Bronchial epithelial cell (primary cell): ENCODE measurements around the gene SLC41A3. TPM values are rescaled to one million over a fixed set of nuclear protein-coding genes. Genes with fewer than 3 reads are reported as not detected.

ENCODE experiments used
- DNase-seq: peaks from one replicate; pipeline ENCODE4 v3.0.0-alpha.2; 2010; ENCODE audit warnings: low read depth
- FAIRE-seq: peaks from 2 replicates; lab custom pipeline; 2011; peaks lifted over from hg19 to GRCh38; lab: Jason Lieb, UNC
- H3K27me3 ChIP-seq: 2 replicates; pipeline ENCODE4 v1.5.1; 2011; ENCODE audit warnings: low read length; ENCODE audit not compliant: control insufficient read depth, insufficient read depth
- H3K36me3 ChIP-seq: 2 replicates; pipeline ENCODE4 v1.5.1; 2011; ENCODE audit warnings: low read length; ENCODE audit not compliant: control insufficient read depth, insufficient read depth
- H3K4me3 ChIP-seq: 2 replicates; pipeline ENCODE4 v1.5.1; 2011; ENCODE audit warnings: mild to moderate bottlenecking, low read depth, low read length, control low read depth
- total RNA-seq: library from RNA; depleted of rRNA; stranded (reverse); fragments of >200 nt; gene quantifications from 2 replicates; pipeline ENCODE4 v1.2.1, GENCODE V29; 2014
- TF ChIP-seq, protein P1 (sequence below): IDR thresholded peaks from 2 replicates; pipeline ENCODE4 v1.5.1; 2011; ENCODE audit warnings: mild to moderate bottlenecking, moderate library complexity, low read length, control low read depth, inconsistent platforms; ENCODE audit not compliant: insufficient read depth, severe bottlenecking

SLC41A3 gene
- total RNA-seq, 1 donor from 2014 or later = 61.6 TPM

DNA sequence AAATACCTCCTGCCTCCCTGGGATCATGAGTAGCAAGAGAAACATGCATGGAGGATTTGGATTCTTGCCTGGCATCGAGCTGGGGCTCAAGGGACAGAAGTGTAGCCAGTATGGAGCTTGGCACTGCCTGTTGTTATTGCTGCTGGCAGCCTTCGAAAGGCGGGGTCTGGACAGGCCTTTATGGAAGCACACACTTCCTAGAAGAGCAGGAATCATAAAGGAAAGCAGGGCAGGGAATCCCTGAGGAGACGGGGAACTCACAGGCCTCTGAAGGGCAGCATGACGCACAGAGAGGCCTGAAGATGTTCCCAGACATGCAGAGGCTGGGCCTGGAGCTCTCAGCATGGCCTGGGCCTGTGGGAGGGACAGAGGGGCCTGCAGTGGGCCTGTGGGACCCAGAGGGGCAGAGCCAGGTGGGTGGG lies 18.6 kb upstream of the SLC41A3 start:
- no peak for FAIRE-seq
- TF ChIP-seq, protein P1, sequence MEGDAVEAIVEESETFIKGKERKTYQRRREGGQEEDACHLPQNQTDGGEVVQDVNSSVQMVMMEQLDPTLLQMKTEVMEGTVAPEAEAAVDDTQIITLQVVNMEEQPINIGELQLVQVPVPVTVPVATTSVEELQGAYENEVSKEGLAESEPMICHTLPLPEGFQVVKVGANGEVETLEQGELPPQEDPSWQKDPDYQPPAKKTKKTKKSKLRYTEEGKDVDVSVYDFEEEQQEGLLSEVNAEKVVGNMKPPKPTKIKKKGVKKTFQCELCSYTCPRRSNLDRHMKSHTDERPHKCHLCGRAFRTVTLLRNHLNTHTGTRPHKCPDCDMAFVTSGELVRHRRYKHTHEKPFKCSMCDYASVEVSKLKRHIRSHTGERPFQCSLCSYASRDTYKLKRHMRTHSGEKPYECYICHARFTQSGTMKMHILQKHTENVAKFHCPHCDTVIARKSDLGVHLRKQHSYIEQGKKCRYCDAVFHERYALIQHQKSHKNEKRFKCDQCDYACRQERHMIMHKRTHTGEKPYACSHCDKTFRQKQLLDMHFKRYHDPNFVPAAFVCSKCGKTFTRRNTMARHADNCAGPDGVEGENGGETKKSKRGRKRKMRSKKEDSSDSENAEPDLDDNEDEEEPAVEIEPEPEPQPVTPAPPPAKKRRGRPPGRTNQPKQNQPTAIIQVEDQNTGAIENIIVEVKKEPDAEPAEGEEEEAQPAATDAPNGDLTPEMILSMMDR = no peak
- no peak for DNase-seq
- Histone ChIP-seq H3K36me3 (no peaks in the 10 kb centered on the region), H3K27me3 (no peaks in the 10 kb centered on the region), H3K4me3 (no peak overlapping the region)

DNA sequence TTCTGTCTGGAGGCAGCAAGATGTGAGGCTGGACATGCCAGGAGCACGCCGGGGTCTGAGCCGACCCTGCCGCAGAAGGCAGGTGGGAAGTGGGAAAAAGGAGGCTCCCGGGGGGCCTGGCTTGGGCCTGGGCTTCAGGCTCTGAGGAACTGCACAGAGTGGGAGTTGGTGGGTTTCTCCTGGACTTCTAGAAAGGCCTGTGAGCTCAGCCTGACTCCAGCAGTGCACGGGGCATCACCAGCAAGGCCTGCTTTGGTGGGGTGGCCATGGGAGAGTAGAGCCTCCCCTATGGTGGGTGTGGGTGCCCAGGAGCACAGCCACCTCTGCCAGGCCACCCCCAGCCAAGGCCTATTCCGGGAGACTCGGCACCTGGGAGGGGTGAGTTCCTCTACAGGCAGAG lies 18.1 kb upstream of the SLC41A3 start:
- Histone ChIP-seq H3K27me3 (no peaks in the 10 kb centered on the region), H3K4me3 (no peak overlapping the region), H3K36me3 (no peaks in the 10 kb centered on the region)
- DNase-seq (no peak), FAIRE-seq (no peak)
- TF ChIP-seq, protein P1 = no peak

DNA sequence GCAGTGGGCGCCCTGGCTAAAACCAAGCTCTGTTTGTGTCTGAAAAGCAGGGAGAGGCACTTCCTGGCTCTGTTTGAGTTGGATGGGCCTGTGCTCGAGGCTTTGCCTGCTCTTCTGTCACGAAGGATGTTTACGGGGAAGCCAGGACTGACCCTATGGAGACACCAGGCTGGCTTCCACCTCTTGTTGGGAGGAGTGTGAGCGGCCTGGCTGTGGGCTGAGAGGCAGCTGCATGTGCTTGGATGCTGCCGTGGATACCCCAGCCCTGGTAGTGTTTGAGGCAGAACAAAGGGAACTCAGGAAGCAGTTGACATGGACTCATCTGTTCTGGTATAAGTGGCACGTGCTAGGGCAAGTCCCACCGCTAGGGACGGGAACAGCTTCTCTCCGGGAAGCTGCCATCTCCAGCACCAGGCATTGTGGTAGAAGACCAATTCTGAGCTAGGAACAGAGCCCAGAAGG lies 17.6 kb upstream of the SLC41A3 start:
- FAIRE-seq (no peak), DNase-seq (no peak)
- H3K36me3 ChIP-seq = no peaks in the 10 kb centered on the region
- H3K27me3 ChIP-seq = no peaks in the 10 kb centered on the region
- TF ChIP-seq, protein P1 = no peak
- H3K4me3 ChIP-seq = no peak overlapping the region

DNA sequence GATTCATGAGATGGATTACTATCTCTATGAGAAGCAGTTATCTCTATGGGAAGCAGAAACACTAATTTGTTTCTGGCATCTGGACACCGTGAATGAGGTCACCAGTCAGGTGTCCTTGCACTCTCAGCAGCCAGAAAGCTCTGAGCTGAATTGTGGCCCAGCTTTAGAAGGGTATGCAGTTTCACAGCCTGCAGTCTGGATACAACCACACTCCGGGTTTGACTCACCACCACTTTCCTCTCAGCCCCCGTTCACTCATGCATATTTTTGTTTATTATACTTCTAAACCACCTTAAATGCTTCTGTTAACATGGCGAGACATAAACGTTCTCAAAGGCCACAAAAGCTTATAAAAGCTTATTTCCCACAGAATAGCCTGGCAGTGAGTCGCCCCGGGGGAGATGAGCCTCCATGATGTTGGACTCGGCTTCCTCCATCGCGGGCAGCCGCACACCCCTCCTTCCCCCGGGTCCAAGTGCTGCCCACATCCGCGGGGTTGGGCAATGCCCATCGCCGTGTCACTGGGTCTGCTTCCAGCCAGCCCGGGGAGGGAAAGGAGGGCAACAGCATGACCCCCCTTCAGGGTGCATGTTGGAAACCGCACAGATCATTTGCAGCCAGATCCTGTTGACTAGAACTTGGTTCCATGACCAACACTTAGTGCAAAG lies 16.8 kb upstream of the SLC41A3 start:
- Histone ChIP-seq H3K27me3 (no peaks in the 10 kb centered on the region), H3K36me3 (no peaks in the 10 kb centered on the region), H3K4me3 (no peak overlapping the region)
- TF ChIP-seq, protein P1 = no peak
- no peak for FAIRE-seq
- DNase-seq = no peak

DNA sequence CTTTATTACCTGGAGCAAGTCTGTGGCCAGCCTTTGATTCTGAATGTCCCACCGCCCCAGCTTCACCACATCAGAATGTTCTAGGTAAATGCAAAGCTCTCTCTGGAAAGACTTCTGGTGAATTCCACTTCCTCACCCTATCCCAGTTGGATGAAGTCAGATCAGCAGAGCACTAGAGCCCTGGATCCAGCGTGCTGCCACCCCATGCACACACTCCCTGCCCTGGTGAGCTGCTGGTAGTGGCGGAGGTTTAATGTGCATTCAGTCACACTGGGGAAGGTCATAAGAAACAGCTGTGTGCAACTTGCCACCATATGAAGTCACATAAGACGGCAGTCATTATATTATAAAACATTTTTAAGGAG lies 16.3 kb upstream of the SLC41A3 start:
- DNase-seq = no peak

More for the DNA sequence above, 16.3 kb upstream of the SLC41A3 start:
- no peaks in the 10 kb centered on the region for H3K36me3 ChIP-seq
- no peak for FAIRE-seq
- TF ChIP-seq, protein P1 = no peak
- no peak overlapping the region for H3K4me3 ChIP-seq
- no peaks in the 10 kb centered on the region for H3K27me3 ChIP-seq
